Kidney glomerular epithelial cell (primary cell): ENCODE results near the gene RUFY1.
"Not testable (repeated sequence)": the region's sequence is repeated elsewhere in the genome, so short reads cannot be mapped to it uniquely, and the experiment has no call there.

ENCODE experiments used
- DNase-seq: peaks from one replicate; lab custom pipeline; 2025; lab: John Stamatoyannopoulos, UW

RUFY1 gene

DNA sequence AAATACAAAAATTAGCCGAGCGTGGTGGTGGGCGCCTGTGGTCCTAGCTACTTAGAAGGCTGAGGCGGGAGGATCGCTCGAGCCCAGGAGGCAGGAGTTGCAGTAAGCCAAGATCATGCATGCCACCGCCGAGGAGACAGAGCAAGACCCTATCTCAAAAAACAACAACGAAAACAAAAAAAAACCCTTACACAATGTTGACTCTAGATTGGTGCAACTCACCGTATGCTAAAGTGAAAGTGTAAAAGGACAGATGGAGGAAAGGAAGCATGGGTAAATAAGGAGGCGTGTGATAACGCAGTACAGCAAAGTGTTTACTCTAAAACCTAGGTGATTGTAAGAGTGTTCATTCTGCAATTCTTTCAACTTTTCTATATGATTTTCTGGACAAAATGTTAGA, 15.9 kb upstream of the RUFY1 start:
- DNase-seq, result no peak

DNA sequence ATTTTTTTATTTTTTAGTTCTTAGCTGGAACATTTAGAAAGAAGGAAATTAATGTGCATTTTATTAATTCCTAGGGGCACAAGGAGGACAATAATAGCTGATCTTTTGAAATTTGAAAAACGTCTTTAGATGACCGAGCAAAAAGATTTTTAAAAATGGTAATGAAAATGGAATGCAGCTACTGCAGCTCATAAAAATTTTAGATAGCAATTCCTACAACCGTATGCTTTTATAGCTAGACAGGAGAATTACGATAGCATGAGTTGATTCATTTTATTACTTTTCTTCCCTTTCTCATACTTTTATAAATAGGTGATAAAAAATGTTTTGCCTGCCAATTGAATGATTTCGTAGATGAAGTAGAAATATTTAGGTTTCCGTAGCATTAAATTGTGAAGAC, 13.7 kb upstream of the RUFY1 start:
- DNase-seq, result no peak

DNA sequence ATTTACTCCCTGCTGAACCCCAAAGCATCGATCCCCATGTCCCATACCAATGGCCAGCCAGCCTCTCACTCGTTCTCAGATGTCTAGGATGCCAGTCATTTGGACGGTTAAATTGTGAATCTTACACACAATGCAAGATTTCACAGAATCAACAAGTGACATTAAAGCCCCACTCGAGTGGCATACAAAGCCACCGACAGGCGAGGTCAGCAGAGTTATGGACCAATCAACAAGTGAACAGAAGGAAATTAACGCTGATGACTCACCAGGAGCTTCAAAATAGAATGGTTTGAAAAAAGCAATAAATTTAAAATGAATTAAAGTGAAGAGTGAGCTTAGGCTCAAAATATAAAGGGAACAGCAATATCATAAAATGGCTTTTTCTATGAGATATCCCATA, 8.2 kb upstream of the RUFY1 start:
- DNase-seq, result no peak

DNA sequence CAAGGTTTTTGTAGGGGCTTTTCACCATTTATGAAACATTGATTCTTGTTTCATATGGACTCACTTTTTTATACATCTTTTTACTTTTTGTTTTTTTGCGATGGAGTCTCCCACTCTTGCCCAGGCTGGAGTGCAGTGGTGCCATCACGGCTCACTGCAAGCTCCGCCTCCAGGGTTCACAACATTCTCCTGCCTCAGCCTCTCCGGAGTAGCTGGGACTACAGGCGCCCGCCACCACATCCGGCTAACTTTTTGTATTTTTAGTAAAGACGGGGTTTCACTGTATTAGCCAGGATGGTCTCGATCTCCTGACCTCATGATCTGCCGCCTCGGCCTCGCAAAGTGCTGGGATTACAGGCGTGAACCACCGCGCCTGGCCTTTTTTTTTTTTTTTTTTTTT, 7.1 kb upstream of the RUFY1 start:
- DNase-seq, result not testable (repeated sequence)

DNA sequence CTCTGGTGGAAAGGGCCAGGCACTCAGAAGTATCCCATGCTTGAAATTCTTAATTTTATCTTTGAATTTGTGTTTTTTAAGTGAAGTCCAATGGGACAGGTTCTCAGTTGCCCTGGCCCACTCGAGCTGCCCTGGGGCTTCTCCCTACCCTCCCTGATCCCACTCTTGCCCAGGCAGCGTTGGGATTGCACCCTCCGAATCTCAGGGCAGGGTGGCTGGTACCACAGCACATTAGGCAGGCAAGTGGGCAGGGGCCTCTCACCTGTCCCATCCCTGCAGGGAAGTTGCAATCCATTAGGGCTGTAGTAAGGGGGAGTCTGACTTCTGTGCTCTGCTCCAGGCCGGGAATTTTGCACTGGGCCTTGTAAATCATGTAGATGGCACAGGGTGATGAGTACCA, 2.7 kb downstream of the RUFY1 start:
- no peak for DNase-seq

DNA sequence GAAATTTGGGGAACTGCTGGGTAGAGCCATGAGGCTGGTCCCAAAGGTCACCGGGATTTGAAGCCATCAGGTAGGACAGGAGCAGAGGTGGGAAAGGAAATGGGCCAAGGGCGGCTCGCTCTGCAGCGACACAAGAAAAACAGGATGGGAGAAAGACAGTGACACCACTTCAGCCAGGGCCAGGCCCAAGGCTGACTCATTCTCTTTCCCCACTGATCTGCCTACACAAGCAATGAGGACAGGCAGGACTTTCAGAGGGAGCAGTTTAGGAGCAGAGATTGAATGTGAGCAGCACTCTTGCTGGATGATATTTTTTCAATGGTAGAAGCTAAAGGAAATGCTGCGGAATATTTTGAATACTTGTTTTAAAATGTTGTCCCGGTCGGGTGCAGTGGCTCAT, 3.5 kb downstream of the RUFY1 start:
- peak; percentile 39 for DNase-seq

DNA sequence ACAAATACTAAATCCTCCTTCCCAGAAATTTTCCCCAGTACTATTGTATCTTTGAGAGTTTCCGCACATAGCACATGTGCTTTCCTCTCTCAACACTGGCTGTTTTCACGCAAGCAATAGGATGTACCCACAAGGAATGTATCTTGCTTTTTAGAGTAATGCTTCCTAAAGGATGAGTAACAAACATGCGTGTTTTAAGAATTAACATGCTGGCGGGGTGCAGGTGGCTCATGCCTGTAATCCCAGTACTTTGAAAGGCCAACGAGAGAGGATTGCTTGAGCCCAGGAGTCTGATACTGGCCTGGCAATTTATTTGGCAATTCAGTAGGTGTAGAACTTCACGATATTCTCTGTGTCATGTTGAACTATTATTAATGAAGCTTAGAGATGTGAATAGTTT, 4.6 kb downstream of the RUFY1 start:
- no peak for DNase-seq

DNA sequence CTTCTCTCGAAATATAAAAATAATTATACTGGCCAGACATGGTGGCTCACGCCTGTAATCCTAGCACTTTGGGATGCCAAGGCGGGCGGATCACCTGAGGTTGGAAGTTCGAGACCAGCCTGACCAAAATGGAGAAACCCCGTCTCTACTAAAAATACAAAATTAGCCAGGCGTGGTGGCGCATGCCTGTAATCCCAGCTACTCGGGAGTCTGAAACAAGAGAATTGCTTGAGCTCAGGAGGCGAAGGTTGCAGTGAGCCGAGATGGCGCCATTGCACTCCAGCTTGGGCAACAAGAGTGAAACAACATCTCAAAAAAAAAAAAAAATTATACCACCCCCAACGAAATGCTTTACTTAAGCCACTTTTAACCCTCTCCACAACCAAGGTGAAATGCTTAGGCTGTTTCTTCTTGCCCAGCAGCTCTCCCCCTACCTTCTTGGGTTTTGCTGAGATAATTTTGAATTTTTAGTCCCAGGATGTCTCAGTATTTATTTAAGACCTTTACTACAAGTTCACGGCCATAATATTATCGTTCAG, 8.0 kb downstream of the RUFY1 start:
- not testable (repeated sequence) for DNase-seq

DNA sequence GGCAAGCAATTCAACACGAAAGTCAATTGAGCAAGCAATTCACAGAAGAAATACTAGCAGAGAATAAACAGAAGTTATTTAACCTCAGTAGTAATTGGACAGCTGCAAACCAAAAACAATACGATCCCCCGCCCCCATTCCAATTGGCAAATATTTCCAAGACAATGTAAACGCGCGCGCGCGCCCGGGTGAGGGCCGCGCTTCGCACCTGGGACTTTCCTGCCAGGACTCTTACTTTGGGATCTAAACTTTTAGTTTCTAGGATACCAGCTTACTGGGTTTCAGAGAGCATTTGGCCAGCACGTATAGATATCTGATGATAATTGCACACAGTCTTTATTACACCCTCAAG, 8.6 kb downstream of the RUFY1 start:
- DNase-seq, result peak; percentile 66

DNA sequence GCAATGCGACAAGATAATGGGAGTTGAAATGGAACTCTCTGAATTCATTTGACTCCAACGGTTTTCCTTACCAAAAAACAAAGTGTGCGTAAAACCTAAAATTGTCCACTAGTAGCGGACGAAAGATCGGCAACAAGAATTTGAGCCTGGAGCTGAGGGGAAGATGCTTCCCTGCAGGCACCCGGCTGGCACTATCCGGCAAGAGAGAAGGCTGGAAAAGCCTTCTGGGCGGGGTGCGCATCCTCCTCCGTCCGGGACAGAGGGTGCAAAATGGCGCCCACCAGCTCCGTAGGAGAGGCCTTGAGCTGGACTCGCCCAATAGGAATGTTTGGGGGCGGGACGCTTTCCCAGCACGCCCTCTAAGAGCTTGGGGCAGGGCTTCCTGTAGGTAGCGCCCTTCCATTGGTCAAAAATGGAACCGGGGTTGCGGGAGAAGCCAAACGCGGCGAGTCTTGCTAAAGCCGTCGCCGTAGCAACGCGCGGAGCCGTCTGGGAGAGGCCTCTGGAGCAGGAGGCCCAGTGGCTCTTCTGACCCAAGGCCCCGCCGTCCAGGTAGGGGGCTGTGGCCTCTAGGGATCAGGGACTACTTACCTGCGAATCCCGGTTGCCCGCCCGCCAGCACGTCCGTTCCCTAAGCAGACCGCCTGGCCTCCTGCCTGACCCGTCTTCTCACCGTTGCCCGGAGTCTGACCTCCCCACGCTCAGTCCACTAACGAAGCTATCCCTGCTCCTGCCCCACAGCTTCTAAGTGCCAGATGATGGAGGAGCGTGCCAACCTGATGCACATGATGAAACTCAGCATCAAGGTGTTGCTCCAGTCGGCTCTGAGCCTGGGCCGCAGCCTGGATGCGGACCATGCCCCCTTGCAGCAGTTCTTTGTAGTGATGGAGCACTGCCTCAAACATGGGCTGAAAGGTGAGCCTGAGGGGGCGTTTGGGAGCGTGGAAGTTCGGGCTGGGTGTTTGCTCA, 9.2 kb downstream of the RUFY1 start:
- DNase-seq, result peak; percentile 94

DNA sequence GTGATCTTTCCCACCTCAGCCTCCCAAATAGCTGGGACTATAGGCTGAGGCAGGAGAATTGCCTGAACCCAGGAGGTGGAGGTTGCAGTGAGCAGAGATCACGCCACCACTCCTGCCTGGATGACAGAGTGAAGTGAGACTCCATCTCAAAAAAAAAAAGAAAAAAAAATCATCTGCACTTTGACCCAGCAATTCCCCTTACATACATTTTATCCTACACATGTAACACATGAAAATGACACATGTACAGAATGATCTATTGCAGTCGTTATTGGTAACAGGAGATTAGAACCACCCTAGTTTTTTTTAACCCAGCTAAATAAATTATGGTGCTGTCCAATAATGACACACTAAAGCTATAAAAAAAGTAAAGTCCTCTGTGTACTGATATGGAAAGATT, 14.2 kb downstream of the RUFY1 start:
- DNase-seq, result no peak

DNA sequence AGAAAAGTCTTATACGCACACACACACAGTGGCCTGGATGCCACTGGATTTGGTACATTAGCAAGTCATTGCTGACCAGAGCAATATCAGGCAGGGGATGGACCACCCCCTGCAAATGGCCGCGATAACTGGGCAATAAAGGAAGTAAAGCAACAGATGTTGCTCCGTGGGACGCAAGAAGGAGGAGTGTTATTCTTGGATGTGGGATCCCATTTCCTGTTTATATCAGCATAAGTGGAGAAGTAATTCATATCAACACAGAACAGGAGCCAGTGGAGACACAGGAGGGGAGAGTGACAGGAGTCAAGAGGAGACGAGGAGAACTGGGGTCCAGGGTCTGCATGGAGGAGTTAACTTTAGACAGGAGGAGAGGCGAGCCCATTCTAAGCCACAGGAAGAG, 18.4 kb downstream of the RUFY1 start:
- DNase-seq, result no peak

DNA sequence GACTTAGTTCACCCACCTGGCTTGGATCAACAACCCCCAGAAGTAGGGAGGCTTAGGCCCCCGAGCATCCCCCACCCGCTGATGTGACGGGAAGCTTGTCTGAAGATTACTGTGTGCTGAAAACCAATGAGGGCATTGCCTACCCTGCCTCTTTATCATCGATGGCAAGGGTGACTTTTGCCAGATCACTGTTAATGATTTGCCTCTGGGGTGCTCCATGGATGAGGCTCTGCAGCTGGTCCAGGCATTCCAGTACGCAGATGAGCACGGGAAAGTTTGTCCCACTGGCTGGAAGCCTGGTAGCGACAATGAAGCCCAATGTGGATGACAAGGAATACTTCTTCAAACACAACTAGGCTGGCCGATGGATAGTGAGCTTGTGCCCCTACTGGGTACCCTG, 22.0 kb downstream of the RUFY1 start:
- no peak for DNase-seq

DNA sequence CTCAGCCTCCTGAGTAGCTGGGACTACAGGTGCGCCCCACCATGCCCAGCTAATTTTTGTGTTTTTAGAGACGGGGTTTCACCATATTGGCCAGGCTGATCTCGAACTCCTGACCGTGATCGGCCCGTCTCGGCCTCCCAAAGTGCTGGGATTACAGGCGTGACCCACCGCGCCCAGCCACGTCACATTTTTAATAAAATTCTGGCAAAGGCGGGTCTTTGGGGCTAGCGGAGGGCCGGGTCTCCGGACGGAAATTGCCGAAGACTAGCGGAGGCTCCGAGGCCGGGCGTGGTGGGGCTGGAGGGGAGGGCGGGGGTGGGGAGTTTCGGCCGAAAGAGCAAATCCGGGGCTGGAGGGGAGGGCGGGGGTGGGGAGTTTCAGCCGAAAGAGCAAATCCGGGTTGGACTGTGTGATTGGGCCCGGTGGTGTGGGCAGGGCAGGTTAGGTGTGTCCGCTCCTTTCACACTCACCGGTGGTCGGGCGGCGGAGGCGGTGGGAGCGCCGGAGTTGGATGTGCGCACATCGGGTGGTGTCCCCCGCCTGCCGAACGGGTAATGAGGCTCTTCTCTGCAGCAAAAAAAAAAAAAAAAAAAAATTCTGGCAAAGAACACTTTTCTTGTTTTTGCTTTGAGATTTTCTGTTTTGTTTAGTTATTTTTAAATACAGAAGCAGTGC, 27.1 kb downstream of the RUFY1 start:
- no peak for DNase-seq

DNA sequence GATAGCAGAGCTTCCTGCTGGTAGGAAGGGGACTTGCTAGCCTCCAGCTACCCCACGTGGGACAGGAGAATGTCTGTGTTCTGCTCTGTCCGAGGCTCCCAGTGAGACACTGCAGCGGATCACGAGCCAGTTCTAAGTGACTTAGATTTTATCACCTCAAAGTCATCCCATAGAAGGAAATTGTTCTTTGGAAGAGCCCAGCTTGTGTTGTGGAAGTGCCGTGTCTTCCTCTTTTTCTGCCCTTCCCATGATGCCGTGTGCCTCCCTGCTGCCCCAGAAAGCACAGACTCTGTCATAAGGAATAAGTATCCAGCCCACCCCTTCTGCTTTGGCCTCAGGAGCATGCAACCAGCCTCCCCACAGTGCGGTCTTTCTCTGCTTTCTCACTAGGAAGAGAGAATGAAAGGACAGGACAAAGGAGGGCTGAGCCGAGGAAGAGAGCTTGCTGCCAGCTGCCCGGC, 35.6 kb downstream of the RUFY1 start:
- no peak for DNase-seq

DNA sequence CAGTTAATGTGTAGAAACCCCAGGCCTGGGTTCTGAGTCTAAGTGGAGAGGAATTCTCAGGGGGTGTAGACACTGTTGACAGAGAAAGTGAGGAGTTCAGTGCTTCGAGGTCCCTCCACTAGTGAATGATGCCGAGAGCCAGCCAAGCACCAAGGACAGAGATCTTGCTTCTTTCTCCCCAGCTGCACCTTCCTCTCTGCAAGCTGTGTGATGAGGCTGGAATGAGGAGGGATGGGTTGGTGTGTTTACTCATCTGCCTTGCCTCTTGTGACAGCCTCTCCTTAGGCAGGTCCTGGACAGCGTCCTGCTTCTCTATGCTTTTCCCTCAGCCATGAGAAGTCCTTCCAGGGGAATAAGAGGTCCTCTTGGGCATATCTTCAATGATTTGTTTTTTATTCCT, 37.8 kb downstream of the RUFY1 start:
- no peak for DNase-seq

DNA sequence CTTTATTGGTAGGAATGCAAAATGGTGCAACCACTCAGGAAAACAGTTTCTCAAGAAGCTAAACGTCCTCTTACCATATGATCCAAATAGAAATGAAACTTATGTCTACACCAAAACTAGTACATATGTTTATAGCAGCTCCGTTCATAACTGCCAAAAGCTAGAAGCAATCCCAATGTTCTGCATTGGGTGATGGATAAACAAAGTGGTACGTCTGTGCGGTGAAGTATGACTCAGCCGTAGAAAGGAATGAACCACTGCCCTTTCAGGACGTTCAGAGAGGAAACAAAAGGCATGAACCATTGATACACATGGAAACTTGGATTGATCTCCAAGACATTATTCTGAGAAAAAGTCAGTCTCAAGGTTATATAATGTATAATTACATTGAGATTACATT, 45.6 kb downstream of the RUFY1 start:
- DNase-seq, result no peak

DNA sequence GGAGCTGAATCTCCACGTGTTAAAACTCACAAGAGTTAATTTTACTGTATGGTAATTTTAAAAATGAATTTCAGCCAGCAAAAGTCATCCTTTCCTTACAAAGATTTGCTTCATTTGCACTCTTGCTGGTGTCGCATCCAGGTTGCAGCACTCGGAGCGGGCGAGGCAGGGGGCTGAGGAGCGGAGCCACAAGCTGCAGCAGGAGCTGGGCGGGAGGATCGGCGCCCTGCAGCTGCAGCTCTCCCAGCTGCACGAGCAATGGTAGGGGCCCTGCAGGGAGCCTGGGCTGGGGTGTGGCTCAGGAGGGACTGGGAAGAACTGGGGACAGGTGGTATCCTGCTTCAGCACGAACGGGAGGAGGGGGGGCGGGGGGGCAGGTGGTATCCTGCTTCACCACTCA, 46.1 kb downstream of the RUFY1 start:
- no peak for DNase-seq

DNA sequence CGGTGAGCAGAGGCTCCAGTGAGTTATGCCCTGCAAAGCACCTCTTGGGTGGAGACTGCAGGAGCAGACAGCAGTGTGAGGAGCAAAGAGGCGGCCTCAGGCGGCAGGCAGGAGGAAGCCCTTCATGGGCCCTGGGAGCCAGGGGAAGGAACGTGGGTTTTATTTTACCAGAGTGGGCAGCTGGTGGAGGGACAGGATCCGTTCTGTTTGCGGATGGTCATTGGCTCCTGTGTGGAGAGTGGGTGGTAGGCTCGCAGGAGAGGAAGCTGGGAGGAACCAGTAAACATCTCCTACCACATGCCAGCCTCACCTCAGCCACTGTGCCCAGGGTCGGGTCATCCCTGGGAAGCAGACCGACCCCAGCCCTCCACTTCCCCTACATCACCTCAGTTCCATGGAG, 48.7 kb downstream of the RUFY1 start:
- no peak for DNase-seq

DNA sequence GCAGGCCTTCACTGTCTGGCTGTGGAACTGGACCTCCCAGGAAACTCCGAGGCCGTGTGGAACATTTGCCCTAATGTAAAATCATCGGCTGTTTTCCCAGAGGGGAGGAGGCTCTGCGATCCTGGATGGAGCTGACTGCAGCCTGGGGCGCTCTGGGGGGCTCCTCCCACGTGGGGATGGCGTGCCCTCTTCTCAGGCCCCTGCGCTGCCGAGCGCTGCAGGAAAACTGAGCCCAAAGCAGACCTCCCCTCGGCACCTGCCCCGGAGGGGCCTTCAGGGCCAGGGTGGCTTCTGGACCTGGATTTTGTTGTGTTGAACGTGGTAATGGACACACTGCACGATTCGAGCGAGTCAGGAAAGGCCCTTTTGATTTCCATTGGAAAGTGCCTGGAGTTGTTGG, 49.2 kb downstream of the RUFY1 start:
- DNase-seq, result no peak

DNA sequence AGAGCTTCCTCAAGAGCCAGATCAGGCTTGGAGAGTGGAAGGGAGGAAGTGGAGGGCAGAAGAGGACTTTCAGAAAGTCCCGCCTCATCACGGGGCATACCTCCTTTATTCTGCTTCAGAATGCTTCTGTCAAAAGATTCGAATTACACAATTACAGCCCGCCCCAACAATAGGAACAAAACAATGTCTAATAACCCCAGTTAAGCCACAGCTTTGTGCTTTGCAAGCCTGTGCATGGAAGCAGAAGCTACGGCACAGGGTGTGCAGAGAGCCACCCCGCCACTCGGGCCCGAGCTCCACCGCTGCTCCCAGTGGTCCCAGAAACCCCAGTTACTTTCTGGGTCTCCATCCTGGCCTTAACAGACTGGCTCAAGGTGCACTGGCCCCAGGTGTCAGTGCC, 49.6 kb downstream of the RUFY1 start:
- DNase-seq, result no peak

DNA sequence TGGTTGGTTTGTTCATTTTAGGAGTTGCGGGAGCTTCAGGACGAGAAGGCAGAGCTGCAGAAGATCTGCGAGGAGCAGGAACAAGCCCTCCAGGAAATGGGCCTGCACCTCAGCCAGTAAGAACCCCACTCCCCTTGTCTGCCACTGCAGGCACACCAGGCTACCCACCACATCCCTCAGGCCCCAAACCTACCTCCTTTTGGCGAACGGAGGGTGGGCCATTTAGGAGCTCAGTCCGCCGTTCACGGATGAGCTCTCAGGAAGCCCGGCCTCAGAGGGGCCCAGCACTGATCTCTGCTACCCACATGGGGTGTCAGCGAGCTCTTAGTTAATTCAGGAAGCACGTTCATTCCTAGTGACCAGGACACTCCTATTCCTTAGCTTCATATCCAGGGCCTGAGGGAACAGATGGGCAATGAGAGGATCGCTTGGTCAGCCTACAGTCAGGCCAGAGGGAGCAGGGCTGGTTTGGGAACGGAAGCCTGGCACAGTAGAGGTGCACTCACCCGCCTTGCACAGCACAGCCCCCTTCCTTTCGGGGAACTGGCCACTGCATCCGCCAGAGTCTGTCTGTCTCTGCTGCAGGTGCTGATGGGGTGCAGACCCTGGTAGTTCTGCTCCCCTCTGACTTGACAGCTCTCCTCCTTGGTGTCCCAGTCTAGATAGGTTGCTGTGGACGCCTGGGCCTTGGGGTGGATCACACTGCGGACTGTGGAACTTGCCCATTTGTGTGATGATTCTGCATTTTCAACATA, 51.7 kb downstream of the RUFY1 start:
- DNase-seq, result no peak

DNA sequence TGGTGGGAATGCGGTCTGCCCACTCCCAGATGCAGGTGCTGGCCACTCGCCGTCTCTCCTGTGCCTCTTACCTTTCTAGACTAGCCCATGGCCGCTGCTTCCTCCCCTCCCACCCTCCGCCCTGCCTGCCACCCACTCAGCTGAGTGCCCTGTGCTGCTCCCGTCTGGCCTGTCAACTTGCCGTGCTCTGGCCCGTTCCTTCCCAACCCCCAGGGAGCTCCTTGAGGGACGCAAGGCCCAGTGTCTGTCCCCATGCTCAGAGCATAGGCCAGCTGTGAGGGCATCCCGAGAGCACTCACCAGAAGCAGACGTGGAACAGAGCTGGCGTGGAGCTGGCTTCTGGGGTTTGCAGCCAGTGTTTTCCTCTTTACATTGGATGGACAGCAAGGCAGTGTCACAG, 53.0 kb downstream of the RUFY1 start:
- DNase-seq, result no peak
